GM19324 (cell line): Measurements from ENCODE around the gene FN3K.
"Not testable (repeated sequence)": the region's sequence is repeated elsewhere in the genome, so short reads cannot be mapped to it uniquely, and the experiment has no call there.

ENCODE experiments used
- ATAC-seq: cut with Tn5 transposase; IDR thresholded peaks from one replicate; pipeline ENCODE4 v1.9.1; 2021; ENCODE audit warnings: mild to moderate bottlenecking, moderate library complexity; ENCODE audit not compliant: unreplicated experiment, low FRiP score

Gene FN3K

DNA sequence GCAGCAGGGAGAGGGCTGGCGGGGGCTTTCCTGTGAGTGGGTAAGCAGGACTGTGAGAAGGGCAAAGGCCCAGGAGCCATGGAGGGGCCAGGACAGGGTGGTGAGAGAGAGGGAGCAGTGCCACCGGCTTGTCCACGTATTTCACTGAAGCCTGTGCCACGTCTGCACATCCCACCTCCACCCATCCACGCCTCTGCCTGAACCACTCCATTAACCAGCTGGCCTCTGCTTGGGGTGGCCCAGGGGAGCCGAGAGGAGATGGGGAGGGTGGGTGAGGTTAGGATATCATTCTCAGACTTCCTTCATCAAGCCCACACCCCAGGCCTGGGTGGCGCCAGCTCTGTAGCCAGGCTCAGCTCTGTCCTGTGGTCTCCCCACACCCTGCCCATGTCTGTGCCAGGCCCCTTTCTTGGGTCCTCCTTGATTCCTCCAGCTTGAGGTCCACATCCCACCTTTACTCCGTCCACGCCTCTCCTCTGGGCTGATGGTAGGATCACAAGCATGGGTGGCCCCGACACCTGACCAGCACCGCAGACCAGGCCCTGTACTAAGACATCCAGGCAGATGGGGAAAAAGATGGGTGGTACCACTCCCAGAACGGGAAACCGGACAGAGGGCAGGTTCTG, 3.2 kb upstream of the FN3K start:
- no peak for ATAC-seq

DNA sequence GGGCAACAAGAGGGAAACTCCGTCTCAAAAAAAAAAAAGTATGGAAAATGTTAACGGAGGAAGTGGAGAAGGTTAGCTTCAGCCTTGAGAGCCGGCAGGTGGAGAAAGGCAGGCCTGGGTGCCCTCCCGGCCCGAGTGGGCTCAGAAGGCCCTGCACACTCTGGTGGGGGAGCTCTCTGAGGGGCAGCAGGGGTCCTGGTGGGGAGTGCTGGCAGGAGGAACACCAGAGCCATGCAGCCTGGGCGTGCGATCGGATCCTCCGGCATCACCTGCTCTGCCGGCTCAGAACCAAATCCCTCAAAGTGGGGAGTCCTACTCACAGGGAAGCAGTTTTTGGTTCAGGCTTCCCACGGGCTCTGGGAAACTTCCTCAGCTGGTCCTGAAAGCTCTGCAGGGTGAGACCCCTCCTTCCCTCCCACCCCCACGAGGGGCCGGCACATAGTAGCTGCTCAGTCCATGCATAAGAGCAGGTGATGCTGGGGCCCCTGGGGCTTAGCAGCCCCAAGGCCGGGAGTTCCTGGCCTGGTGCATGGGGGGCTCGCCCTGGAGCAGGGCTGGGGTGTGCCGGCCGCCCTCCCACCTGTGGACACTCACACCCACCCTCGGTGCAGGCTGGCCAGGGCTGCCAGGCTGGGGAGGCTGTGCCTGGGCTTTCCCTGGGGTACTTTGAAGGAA, 1.2 kb downstream of the FN3K start:
- ATAC-seq: no peak

GRCh38 chr17:82737967-82738877, 2.8 kb downstream of the FN3K start:
- ATAC-seq: no peak

DNA sequence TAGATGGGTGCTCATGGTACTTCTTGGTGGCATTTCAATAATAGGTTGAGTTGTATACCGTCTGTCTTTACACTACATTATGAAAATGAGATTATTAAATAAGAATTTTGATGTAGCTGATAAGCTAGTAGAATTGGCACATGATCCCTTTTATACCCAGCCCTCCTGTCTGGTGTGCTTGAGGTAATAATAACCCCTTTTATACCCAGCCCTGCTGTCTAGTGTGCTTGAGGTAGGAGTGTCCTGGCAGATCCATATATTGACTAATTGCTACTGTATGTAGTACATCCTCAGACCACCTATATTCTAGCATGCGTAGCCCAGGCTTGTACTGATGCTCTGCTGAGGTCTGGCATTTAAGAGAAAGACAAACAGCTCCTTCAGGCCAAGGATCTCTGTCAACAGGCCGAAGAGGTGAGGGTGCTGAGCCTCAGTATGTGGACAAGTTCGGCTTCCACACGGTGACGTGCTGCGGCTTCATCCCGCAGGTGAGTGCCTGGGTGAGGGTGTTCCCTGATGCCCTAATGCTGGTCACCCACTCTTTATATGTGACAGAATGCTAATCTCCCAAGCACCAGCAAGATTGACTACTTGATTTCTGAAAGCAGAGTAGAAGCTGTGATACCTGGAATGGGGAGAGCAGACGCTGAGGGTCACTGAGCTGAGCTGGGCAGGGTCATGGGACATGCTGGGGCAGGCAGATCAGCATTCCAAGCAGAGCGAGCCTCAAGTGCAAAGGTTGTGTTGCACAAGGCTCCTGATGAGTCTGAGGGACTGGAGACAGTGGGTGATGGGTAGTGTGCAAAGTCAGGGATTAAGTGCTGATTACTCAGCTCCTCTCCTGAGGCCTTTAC, 5.7 kb downstream of the FN3K start:
- ATAC-seq: no peak

DNA sequence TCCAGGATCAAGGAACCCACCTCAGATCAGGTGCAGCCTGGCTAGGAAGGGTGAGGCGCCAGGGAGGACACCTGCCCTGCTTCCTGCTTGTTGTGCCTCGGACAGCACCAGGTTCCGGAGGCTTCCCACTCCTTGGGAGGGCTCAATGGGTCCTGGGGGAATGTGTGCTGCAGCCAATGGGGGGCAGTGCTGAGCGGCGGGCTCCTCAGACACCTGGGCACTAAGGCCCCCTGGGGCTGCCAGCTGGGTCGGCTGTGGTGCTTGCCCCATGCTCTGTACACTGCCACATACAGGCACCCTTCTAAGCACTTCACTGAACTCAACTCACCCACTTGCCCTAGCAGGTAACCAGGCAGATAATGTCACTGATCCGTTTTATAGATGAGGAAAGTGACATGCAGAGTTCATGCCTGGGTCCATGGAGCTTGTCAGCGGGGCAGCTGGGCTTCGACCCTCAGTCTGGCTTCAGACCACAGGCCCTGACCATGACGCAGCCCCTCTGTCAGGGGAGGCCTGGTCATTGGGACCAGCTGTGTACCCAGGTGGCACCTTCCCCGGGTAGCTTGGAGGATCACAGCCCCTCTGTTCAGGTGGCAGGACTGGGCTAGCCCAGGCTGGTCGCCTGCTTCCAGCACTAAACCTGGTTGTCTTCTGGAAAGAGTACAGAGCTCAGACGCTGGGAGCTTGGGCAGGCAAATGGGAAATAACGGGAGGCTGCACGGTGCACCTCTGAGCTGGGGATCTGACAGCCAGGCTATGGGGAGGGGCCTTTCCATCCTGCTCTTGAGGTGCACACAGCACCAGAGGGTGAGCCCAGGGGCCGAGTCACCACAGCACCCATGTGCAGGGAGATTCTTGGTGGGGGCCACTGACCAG, 8.2 kb downstream of the FN3K start:
- no peak for ATAC-seq

DNA sequence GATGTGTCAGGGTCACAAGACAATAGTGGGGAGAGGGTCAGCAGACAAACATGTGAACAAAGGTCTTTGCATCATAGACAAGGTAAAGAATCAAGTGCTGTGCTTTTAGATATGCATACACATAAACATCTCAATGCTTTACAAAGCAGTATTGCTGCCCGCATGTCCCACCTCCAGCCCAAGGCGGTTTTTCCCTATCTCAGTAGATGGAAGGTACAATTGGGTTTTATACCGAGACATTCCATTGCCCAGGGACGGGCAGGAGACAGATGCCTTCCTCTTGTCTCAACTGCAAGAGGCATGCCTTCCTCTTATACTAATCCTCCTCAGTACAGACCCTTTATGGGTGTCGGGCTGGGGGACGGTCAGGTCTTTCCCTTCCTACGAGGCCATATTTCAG, 9.3 kb downstream of the FN3K start:
- ATAC-seq: not testable (repeated sequence)

DNA sequence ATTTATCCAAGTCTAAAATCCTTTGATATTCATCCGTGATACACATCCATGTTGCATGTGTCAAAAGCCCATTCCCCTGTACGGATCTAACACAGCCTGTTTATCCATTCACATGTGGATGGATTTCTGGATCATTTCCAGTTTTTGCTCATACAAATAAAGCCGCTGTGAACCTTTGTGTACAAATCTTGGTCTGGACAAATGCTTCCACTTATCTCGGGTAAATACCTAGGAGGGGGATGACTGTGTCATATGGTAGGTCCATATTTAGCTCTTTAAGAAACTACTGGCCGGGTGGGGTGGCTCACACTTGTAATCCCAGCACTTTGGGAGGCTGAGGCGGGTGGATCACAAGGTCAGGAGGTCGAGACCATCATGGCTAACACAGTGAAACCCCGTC, 10.1 kb downstream of the FN3K start:
- no peak for ATAC-seq

GRCh38 chr17:82748756-82749155, 13.3 kb downstream of the FN3K start:
- ATAC-seq: no peak

- ATAC-seq: no peak
Observed at GRCh38 chr17:82750241-82750908, 15.0 kb downstream of the FN3K start.

- no peak for ATAC-seq
Observed at GRCh38 chr17:82751171-82751570, 15.8 kb downstream of the FN3K start.

GRCh38 chr17:82751571-82752370, 16.4 kb downstream of the FN3K start, which contains the start of gene TBCD:
Gene TBCD, plus strand, starts transcription at chr17:82752065. Its CDS starts 129 bp downstream, at chr17:82752194.
- peak; percentile 82 for ATAC-seq

GRCh38 chr17:82752371-82753200, 17.2 kb downstream of the FN3K start:
- peak; percentile 34 for ATAC-seq

DNA sequence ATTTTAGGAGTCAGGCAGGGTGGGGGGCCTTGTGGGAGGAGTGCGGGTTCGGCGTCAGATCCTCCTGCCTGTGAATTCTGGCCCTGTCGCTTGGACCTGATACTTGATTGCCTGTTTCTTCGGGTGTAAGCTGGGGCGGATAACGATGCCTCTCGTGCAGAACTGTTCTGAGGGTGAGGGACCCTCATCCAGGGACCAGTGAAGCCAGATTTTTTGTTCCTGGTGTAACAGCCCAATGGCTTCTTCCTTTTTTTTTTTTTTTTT, 17.7 kb downstream of the FN3K start:
- no peak for ATAC-seq

DNA sequence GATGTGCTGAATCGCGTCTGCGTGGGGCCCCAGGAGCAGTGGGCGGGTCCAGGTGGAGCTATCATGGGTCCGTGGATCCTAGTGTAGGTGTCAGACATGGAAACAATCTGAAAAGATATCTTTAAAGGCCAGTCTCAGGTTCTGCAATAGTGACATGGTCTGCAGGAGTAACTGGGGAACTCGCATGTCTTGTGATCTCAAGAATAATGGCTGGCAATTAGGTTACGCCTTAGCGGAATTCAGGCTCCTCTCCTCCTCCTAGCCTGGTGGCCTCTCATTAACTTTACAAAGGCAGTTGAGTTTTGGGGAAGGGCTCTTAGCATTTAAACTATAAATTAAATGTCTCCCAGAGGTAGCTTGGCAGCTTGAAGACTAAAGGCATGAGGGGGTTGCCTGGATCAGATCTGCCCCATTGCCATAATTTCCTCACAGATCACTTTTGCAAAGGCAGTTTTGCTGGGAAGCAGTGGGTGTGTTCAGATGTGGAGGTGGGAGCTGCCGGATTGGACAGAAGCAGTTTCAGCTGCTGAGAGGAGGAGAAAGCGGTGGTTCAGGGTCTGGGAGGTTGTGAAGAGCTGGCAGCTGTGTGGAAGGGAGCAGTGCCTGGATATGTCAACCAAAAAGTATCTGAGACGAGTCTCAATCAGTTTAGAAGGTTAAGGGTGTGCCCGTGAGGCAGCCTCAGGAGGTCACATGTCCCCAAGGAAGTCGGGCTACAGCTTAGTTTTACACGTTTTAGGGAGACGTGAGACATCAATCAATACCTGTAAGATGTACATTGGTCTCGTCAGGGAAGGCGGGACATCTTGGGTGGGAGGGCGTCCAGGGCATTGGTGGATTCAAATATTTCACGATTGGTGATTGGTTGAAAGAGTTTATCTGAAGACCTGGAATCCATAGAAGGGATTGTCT, 19.1 kb downstream of the FN3K start:
- no peak for ATAC-seq

DNA sequence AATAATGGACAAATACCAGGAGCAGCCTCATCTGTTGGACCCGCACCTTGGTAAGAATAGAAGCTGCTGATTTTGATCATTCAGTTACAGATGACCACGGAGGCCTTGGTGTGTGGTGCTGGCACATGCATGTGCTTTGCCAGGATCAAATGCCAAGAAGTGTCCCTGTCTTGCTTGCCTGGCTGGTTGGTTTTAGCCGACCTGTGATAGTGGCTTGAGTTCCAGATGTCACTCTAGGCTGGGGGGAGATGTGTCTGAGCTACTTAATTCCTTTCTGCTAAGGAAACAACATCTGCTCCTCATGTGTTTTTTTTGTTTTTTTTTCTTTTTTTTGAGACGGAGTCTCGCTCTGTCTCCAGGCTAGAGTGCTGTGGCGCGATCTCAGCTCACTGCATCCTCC, 20.8 kb downstream of the FN3K start:
- ATAC-seq: no peak

DNA sequence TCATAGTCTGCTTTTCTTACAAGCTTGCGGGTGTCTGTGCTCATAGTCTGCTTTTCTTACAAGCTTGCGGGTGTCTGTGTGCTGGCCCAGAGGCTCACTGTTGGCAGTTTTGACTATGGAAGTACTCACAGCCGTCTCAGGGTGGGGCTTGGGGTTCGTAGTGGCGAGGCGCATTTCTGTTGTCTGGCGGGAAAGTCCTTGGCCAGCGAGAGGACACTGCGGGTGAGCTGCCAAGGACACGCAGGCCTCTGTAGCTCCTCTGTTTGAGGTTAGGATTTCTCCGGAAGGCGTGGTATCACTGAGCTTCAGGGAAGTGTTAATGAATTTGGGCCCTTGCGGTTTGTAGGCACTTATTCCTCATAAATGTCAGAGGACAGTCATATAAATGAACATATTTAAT, 30.0 kb downstream of the FN3K start:
- no peak for ATAC-seq
